ENCODE data around the gene GPR156. TPM values are rescaled to one million over a fixed set of nuclear protein-coding genes. Genes with fewer than 3 reads are reported as not detected.

Gene GPR156
- total RNA-seq, 1 experiment from 2014 or later, result 2.8 TPM

- H3K4me3 ChIP-seq, result no peak overlapping the region
- H3K4me2 ChIP-seq, result no peak overlapping the region
- DNase-seq, result no peak
- TF ChIP-seq EZH2 (IDR thresholded peaks at IDR 0.05; ENCODE audit: low read depth), result no peak
- TF ChIP-seq, protein P1, sequence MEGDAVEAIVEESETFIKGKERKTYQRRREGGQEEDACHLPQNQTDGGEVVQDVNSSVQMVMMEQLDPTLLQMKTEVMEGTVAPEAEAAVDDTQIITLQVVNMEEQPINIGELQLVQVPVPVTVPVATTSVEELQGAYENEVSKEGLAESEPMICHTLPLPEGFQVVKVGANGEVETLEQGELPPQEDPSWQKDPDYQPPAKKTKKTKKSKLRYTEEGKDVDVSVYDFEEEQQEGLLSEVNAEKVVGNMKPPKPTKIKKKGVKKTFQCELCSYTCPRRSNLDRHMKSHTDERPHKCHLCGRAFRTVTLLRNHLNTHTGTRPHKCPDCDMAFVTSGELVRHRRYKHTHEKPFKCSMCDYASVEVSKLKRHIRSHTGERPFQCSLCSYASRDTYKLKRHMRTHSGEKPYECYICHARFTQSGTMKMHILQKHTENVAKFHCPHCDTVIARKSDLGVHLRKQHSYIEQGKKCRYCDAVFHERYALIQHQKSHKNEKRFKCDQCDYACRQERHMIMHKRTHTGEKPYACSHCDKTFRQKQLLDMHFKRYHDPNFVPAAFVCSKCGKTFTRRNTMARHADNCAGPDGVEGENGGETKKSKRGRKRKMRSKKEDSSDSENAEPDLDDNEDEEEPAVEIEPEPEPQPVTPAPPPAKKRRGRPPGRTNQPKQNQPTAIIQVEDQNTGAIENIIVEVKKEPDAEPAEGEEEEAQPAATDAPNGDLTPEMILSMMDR (conservative IDR thresholded peaks at IDR 0.05), result no peak
- 0 out of 2 replicates have a peak, but pooled peaks cover under 1% of the 10 kb centered on the region for H3F3A ChIP-seq (ENCODE audit: insufficient read depth, low read depth)
- BruUV-seq (replicated peaks), result no TSS peak
- no peak overlapping the region for H3K27ac ChIP-seq
- intact Hi-C loops (cut with micrococcal nuclease; ENCODE audit: unreplicated experiment), result no loop called here
- H2AFZ ChIP-seq, result no peak overlapping the region
- peaks cover 7% of the 10 kb centered on the region for H3K4me1 ChIP-seq (replicated peaks; ENCODE audit: insufficient read depth)
- no peaks in the 10 kb centered on the region for H4K20me1 ChIP-seq (ENCODE audit: insufficient read depth)
- H3K79me2 ChIP-seq (ENCODE audit: low read depth), result no peaks in the 10 kb centered on the region
- H3K36me3 ChIP-seq (ENCODE audit: low read depth), result no peaks in the 10 kb centered on the region
- H3K9me3 ChIP-seq (ENCODE audit: insufficient read depth, low read depth), result no peaks in the 10 kb centered on the region
- POLR2A ChIA-PET (ENCODE audit: unreplicated experiment), result interaction anchor here (0.6 kb wide), 2 partner anchors 110 to 146 kb away, joined by 4 to 9 read pairs; no protein-coding TSS in a partner anchor
- no peaks in the 10 kb centered on the region for H3K9me2 ChIP-seq (ENCODE audit: insufficient read depth)
- CTCF ChIA-PET, result no interaction called here
- no peaks in the 10 kb centered on the region for H3K27me3 ChIP-seq (ENCODE audit: insufficient read depth, low read depth)
These were observed 82.7 kb downstream of the GPR156 start for GRCh38 chr3:120202363-120202762.

DNA sequence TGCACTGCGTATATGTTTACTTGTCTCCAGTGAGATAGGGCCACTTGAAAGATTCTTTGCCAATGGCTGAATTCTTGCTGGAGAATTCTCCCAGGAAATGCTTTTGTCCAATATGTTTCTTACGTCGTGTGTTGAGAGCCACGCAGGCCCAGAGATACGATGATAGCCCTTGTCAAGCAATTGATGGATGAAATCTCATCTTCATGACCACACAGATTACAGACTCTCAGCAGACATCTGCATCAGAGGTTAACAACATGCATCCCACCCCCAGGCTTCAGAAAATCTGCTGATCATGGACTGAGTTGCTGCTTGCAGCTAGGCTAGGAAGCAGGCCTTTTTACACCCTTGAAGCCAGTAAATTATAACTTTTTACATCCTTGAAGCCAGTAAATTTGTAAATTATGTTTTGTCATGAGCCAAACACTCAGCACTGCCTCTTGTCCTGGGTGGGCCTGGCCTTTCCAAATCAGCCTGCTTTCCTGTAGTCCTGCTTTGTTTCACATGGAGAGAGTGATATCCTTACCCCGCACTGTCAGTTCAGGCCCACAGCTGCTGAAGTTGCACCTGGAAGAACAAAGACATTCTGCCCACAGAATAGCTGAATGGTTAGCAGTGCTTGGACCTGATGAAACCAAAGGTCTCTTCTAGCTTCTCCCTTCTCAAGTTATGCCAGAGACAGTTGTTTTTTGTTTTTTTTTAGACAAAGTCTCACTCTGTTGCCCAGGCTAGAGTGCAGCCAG is 84.4 kb downstream of the GPR156 start:
- no peak overlapping the region for H2AFZ ChIP-seq
- H3K27ac ChIP-seq, result no peak overlapping the region
- H3K4me2 ChIP-seq, result no peak overlapping the region
- H3K36me3 ChIP-seq (ENCODE audit: low read depth), result no peaks in the 10 kb centered on the region
- H3K9me2 ChIP-seq (ENCODE audit: insufficient read depth), result no peaks in the 10 kb centered on the region
- no peak for DNase-seq
- no peak overlapping the region for H3K4me3 ChIP-seq
- ChIA-PET POLR2A (ENCODE audit: unreplicated experiment) (no interaction called here), CTCF (no interaction called here)
- BruUV-seq (replicated peaks), result no TSS peak
- H4K20me1 ChIP-seq (ENCODE audit: insufficient read depth), result no peaks in the 10 kb centered on the region
- intact Hi-C loops (cut with micrococcal nuclease; ENCODE audit: unreplicated experiment), result no loop called here
- H3K9me3 ChIP-seq (ENCODE audit: insufficient read depth, low read depth), result no peaks in the 10 kb centered on the region
- H3F3A ChIP-seq (ENCODE audit: insufficient read depth, low read depth), result peaks cover 17% of the 10 kb centered on the region
- H3K27me3 ChIP-seq (ENCODE audit: insufficient read depth, low read depth), result no peaks in the 10 kb centered on the region
- H3K4me1 ChIP-seq (replicated peaks; ENCODE audit: insufficient read depth), result peaks cover 24% of the 10 kb centered on the region
- TF ChIP-seq, protein P1 (conservative IDR thresholded peaks at IDR 0.05), result no peak
- TF ChIP-seq EZH2 (IDR thresholded peaks at IDR 0.05; ENCODE audit: low read depth), result no peak
- H3K79me2 ChIP-seq (ENCODE audit: low read depth), result no peaks in the 10 kb centered on the region

DNA sequence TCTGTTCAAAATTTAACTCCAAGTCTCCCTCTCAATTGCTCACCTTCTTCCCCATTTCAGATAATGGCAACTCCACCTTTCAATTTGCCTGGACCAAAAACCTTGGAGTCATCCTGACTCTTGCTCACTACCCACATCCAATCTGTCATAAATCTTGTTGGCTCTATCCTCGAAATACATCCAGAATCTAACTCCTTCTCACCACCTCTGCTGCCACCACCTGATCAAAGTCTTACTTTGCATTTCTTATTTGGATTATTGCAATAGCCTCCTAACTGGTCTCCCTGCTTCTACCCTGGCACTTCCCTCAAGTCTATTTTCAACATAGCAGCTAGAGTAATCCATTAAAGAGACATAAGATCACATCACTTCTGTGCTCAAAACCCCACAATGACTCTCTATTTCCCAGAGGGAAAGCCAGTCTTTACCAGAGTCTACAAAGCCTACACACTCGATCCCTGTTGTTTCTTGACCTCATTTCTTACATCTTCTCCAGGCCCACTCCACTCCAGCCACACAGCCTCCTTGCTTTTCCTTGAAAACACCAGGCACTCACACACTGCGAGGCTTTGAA is 86.6 kb downstream of the GPR156 start:
- CTCF ChIA-PET, result no interaction called here
- intact Hi-C loops (cut with micrococcal nuclease; ENCODE audit: unreplicated experiment), result loop anchor here (5.0 kb wide), 1 partner anchor 306 kb away; no protein-coding TSS in a partner anchor
- Histone ChIP-seq H3K9me3 (ENCODE audit: insufficient read depth, low read depth) (no peaks in the 10 kb centered on the region), H3K9me2 (ENCODE audit: insufficient read depth) (no peaks in the 10 kb centered on the region), H3K4me3 (no peak overlapping the region), H3K27me3 (ENCODE audit: insufficient read depth, low read depth) (no peaks in the 10 kb centered on the region), H2AFZ (no peak overlapping the region), H3K4me1 (replicated peaks; ENCODE audit: insufficient read depth) (peaks cover 28% of the 10 kb centered on the region), H3F3A (ENCODE audit: insufficient read depth, low read depth) (peaks cover 17% of the 10 kb centered on the region), H3K4me2 (no peak overlapping the region), H3K27ac (no peak overlapping the region), H3K36me3 (ENCODE audit: low read depth) (no peaks in the 10 kb centered on the region), H4K20me1 (ENCODE audit: insufficient read depth) (no peaks in the 10 kb centered on the region), H3K79me2 (ENCODE audit: low read depth) (no peaks in the 10 kb centered on the region)
- POLR2A ChIA-PET (ENCODE audit: unreplicated experiment), result interaction anchor here (0.6 kb wide), 1 partner anchor 115 kb away, joined by 4 read pairs; no protein-coding TSS in a partner anchor
- no TSS peak for BruUV-seq (replicated peaks)
- DNase-seq, result no peak
- no peak for TF ChIP-seq EZH2 (IDR thresholded peaks at IDR 0.05; ENCODE audit: low read depth)
- TF ChIP-seq, protein P1 (conservative IDR thresholded peaks at IDR 0.05), result peak; percentile 50; the same call in 1 of the 2 replicates

Data from PC-9 (cell line).